HS-5 (cell line): ENCODE data around the gene ADRM1.

ENCODE experiments used
- DNase-seq: peaks from one replicate; pipeline ENCODE4 v3.0.0-alpha.2; 2012; ENCODE audit warnings: low read depth

The ADRM1 gene

GRCh38 chr20:62325172-62325905 is 22.5 kb downstream of the ADRM1 start:
- no peak for DNase-seq

DNA sequence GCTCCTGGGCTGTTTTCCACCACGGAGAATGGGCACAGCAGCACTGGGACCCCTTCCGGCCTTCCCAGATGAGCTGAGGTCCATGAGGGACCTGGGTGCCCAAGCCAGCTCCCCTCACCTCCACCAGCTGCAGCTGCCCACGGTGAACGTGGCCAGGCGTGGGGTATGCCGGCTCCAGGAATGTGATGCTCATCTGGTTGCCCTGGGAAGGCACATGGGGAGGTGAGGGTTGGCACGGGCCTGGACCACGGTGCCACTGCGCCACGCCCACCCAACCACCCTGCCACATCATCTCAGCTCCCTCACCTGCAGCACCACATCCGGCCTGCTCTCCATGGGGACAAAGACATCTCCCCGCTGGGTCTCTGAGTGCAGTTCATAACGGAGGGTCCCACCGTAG is 23.8 kb downstream of the ADRM1 start:
- no peak for DNase-seq

DNA sequence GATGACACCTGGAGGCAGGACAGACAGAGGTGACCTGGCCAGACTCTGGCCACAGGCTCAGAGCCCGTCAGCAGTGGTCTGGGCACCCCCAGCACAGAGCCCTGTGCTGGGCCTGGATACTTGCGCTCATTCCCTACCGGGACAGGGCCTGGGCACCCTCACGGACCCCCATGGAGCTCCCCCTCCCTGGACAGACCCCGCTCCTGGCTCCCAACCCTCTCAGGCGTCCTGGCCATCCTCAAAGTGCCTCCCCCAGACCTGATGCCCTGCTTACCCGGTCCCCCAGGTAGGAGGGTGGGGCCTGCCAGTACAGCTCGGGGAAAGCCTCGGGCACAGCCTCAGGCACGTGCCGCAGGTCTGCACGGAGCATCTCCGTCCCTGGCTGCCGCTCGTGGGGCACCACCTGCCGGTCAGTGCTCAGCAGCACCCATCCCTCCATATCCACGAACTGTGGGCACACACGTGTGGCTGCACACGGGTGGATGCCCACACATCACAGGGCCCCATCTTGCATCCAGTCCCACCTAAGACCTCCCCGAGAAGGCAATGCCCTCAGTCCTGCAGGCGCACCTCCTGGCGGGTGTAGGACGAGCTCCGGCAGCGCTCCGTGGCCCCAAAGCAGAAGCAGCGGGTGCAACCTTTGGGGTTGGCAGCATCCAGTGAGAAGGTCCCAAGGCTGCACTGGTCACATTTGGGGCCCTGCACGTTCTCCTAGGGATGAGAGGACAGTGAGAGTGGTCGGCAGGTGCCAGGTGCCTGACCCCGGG is 24.3 kb downstream of the ADRM1 start:
- DNase-seq = no peak

DNA sequence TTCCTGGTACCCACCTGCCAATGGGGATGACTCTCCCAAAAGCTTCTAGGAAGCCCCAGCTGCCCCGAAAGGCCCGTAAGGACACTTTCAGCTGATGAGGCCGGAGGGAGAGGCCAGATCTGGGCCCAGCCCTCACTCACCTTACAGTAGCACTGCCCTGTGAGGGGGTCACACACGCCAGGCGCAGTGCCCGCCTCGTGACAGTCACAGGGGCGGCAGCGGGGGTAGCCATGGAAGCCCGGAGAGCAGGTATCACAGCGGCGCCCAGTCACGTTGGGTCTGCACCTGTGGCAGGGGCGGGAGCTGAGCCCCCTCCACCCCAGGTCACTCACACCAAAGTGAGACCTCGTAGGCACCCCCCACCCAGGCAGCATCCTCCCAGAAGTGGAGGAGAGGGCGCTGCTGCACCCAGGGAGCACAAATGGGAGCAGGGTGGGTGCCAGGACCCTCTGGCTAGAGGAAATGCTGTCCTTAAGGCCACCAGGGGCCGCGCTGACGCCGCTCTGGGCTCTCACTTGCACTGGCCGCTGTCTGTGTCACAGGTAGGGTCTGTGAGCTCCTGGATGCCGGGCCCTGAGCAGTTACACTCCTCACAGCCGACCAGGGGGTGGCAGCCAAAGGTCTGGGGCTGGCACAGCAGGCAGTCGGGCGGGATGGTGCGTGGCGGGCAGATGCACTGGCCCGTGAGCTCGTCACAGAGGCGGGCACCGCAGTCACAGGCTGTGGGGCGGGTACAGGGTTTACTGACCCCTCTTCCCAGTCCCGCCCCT is 25.1 kb downstream of the ADRM1 start:
- no peak for DNase-seq

- DNase-seq = no peak
These were observed 26.0 kb downstream of the ADRM1 start for GRCh38 chr20:62328684-62329388.

DNA sequence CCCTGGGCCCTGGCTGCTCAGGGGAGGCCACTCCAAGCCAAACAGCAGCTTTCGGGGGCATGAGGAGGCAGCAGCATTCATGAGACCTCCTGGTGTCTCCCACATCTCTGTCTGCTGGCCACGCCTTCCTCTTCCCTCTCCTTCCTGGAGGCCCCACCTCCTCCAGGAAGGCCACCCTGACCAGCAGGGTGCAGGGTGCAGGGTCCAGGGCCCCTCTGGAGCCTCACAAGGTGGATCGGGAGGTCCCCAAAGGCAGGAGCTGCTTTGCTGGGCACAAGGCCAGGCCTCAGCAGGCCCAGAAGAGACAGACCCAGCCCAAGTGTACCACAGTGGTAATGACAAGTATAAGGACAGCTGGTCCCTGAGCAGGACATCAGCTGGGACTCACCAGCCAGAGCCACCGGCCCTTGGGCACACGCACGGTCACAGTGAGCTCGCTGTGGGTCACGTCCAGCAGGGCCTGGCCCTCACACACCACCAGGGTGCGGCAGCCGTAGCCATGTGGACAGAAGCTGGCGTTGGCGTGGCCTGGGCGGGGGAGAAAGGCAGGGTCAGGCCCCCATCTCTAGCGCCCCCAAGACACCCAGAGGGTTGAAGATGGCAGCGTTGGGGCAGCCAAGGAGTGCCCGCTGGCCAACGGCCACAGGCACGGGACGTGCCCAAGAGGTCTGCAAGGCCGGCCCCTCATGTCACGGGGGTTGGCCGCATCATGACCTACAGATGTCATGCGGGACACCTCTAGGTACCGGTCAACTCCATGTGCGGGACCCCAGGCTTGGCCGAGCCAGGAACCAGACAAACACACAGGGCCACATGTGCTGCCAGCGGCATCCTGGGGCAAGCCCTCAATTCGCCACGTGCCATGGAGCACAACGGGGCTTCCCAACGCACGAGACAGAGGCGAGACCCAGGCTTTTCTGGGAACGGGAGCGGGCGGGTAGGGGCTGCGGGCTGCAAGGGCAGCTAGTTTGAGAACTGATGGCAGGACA is 26.9 kb downstream of the ADRM1 start:
- no peak for DNase-seq

DNA sequence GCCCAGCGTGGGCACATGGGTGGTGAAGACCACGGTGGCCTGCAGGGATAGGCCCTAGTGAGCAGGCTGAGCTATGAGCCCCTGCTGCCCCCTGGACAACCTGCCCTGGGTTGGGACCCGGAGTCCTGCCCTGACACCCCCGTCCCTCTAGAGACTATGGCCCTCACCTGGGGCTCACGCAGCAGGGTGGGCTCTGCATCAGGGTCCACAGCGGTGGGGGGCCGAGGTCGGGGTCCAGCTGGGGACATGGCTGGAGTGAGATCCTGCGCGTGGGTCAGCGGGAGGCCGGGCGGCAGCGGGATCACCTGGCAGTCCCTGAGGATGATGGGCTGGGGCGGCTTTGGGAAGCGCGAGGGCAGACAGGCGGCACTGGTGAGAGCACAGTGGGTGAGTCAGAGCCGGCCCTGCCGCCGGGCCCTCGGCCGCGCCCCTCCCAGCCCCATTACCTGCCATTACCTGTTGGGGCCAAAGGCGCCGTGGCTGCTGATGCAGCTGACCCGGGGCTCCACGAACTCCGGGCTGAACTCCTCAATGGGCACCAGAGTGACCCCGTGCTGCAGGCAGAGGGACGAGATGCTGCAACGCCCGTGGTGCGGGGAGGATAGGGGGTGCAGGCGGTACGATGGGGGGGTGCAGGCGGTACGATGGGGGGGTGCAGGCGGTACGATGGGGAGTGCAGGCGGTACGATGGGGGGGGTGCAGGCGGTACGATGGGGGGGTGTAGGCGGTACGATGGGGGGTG is 27.9 kb downstream of the ADRM1 start:
- no peak for DNase-seq

DNA sequence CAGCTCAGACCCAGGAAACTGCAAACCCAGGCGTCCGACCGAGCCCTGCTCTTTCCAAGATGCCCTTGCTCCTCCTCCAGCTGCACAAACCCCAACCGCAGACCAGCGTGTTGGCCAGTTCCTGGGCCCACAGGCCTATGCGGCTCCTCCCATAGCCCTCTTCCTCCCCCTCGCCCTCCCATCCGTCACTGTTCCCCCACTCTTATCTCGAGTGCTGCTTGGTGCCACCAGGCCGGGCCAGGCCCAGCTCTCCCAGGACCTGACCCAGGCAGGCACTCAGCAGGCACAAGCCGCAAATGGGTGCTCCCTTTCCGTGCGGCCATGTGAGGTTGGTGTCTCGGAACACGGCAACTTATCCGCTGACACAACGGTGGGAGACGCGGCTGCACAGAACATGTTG is 28.6 kb downstream of the ADRM1 start:
- no peak for DNase-seq

GRCh38 chr20:62332421-62332820 is 29.6 kb downstream of the ADRM1 start:
- DNase-seq = no peak

DNA sequence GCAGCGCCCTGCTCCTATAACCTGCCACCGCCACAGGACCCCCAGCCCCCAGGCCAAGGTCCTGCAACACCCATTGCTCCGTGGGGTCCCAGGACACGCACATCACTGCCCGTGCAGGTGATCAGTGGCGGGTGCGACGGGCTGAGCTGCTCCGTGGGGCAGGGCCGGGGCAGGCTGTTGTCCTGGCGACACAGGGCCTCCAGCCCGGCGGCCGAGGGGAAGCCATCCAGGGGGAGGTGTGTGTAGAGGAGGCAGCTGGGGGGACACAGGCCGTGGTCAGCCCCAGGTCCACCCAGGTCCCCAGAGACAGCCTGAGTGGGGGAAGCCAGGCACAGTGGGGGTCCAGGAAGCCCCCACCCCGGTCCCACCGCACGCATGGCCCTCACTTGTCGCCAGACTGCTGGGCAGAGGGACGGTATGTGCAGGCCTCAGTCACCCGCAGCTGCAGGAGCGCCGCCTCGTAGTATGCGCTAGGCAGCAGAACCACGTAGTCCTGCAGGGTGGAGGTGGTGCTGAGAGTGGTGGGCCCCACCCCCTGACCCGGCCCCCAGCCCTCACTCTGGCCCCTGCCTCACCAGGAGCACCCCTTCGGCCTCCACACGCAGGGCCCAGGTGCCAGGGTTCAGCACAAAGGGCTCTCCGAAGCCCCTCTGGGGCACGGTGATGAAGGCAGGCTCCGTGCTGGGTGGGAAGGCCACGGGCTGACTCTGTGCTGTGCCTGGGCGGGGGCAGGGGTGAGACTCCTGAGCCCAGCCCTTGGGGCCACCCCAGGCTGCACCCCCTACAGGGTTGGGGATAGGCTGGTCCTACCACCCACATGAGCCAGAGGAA is 30.4 kb downstream of the ADRM1 start:
- DNase-seq = no peak

- DNase-seq = no peak
These were observed 31.2 kb downstream of the ADRM1 start for GRCh38 chr20:62333820-62334595.

DNA sequence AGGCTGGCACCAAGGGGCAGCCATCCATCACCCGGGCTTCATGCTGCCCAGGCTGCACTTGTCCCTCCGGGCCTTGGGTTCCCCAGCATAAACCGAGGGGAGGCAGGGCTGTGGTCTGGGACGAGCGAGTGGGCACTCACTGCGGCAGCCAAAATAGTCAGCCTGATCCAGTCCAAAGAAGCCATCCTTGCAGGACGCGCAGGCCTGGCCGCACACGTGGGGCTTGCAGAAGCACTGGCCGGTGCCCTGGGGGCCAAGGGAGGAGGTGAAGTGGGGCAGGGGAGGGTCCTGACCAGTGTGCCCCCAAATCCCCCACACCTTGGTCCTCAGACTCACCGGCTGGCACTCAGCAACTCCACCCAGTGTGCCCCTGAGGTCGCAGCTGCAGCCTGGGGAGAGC is 32.1 kb downstream of the ADRM1 start:
- DNase-seq = no peak

DNA sequence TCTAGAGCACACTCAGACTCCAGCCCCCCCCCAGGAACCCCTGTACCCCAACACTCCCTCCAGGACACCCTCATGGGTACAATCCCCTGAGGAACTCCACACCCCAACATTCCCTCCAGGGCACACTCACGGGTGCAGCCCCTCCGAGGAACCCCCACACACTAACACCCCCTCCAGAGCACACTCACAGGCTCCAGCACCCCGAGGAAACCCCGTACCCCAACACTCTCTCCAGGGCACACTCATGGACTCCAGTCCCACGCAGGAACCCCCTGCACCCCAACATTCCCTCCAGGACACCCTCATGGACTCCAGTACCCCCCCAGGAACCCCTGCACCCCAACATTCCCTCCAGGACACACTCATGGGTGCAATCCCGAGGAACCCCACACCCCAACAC is 32.7 kb downstream of the ADRM1 start:
- DNase-seq = no peak

DNA sequence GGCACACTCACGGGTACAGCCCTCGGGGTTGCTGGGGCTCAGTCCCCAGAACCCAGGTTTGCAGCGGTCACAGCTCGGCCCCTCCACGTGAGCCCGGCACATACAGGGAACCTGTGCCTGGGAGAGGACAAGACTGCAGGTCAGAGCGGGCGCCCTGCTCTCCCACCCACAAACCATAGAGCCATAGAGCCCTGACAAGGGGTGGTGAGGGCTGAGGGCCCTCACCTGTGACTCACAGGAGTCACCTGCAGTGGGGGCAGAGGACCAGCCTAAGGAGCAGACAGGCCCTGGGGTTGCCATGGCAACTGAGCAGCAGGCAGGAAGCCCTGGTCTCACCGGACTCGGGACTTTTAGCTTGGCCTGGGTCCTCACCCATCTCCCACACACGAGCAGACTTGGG is 33.5 kb downstream of the ADRM1 start:
- DNase-seq = no peak

DNA sequence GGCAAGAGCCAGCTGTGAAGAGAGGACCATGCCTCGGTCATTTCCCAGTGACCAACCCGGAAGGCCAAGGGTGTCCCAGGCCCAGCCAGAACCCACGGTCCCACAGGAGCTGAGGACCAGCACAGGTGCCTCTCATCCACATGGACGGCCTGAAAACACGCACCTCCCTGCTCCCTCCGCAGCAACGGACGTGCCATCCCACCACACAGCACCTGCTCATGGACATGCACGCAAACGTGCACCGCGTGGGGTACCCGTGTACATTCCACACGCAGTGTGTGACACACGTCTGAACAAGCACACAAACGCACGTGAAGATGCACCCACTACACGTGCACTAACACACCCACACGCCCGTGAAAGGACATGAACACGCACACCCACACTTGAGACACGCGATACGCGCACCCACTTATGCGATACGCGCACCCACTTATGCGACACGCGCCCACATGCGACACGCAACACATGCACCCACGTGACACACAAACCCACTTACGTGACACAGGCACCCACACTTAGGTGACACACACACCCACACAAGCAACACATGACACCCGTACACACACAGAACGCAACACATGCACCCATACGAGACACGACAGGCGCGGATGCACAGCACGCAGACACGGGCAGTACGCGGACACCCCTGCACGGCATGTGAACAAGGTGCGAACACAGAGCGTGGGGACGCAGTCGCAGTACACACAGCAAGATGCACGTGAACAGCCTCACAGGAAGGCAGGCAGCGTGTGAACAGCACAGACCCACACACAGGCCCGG is 34.2 kb downstream of the ADRM1 start:
- DNase-seq = no peak

DNA sequence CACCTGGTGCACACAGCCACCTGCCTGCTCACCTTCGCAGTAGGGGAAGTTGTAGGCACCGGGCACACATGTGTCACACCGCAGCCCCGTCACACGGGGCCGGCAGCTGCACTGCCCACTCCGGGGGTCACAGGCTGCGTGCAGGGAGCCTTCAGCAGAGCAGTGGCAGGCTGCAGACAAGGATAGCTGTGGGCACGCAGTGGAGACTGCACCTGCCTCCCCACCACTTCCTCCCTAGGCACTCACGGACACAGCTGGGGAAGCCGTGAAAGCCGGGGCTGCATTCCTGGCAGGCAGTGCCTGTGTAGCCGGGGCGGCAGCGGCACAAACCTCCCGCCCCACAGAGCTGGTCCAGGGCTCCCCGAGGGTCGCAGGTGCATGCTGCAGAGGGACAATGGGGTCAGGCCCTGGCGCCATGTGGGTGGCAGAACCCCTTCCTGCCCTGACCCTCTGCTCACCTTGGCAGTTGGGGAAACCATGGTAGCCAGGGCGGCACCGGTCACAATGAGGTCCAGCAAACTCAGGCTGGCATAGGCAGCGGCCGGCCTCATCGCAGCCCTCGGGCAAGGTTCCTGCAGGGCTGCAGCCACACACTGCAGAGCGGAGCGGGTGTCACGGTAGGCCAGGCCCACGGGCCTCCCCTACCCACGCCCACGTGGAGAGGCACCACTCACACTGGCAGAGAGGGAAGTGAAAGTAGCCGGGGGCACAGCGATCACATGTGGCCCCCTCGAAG is 34.9 kb downstream of the ADRM1 start:
- DNase-seq = no peak

GRCh38 chr20:62338294-62338620 is 35.5 kb downstream of the ADRM1 start:
- DNase-seq = no peak
